ENCODE results near the gene LRCH1. TPM values are rescaled to one million over a fixed set of nuclear protein-coding genes. Genes with fewer than 3 reads are reported as not detected.
A peak's percentile ranks its signal among the peaks of the same experiment; 100 is the strongest.

Gene LRCH1
- total RNA-seq, 2 experiments from 2014 or later = 15.5 to 17.1 TPM

DNA sequence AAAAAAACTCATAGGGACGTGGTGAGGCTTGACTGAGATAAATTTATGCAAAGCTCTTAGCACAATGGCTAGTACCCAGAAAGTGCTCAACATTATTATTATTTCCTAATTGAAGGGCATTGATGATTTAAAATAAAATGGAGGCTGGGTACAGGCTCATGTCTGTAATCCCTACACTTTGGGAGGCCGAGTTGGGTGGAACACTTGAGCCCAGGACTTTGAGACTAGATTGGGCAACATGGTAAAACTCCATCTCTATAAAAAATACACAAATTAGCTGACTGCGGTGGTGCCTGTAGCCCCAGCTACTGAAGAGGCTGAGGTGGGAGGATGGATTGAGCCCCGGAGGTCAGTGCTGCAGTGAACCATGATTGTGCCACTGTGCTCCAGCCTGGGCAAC lies 49.6 kb downstream of the LRCH1 start:
- no peak for ATAC-seq

GRCh38 chr13:46603165-46603603 lies 50.2 kb downstream of the LRCH1 start:
- no peak overlapping the region for H3K27ac Mint-ChIP-seq

More for the DNA sequence above, 49.6 kb downstream of the LRCH1 start:
- no peak for DNase-seq
- Mint-ChIP-seq H3K27me3 (no peaks in the 10 kb centered on the region), H3K4me1 (ENCODE audit: low read depth) (peaks cover 81% of the 10 kb centered on the region), H3K9me3 (no peaks in the 10 kb centered on the region), H3K27ac (no peak overlapping the region), H3K4me3 (no peak overlapping the region), H3K36me3 (ENCODE audit: low read depth) (peaks cover 6% of the 10 kb centered on the region)
- CTCF ChIA-PET = interaction anchor here (1.0 to 2.8 kb wide), 6 partner anchors 11 to 67 kb away, joined by 4 to 16 read pairs (median 6); no protein-coding TSS in a partner anchor
- POLR2A ChIA-PET = interaction anchor here (0.7 to 1.5 kb wide), 3 partner anchors 9 to 43 kb away, joined by 3 read pairs; no protein-coding TSS in a partner anchor
- intact Hi-C loops (cut with micrococcal nuclease) = no loop called here
- TF ChIP-seq CTCF (IDR thresholded peaks at IDR 0.05) = no peak

GRCh38 chr13:46604226-46604990 lies 51.4 kb downstream of the LRCH1 start:
- no peak for TF ChIP-seq CTCF (IDR thresholded peaks at IDR 0.05)
- Mint-ChIP-seq H3K9me3 (no peaks in the 10 kb centered on the region), H3K27me3 (no peaks in the 10 kb centered on the region), H3K4me1 (ENCODE audit: low read depth) (peaks cover 75% of the 10 kb centered on the region), H3K36me3 (ENCODE audit: low read depth) (peaks cover 2% of the 10 kb centered on the region), H3K4me3 (no peak overlapping the region), H3K27ac (no peak overlapping the region)
- DNase-seq = no peak
- intact Hi-C loops (cut with micrococcal nuclease) = no loop called here
- CTCF ChIA-PET = interaction anchor here (1.6 kb wide), 1 partner anchor 52 kb away, joined by 7 read pairs; no protein-coding TSS in a partner anchor
- POLR2A ChIA-PET = no interaction called here
- no peak for ATAC-seq

More at GRCh38 chr13:46603165-46603603, 50.2 kb downstream of the LRCH1 start:
- no peak overlapping the region for H3K4me3 Mint-ChIP-seq
- no peaks in the 10 kb centered on the region for H3K9me3 Mint-ChIP-seq
- no peaks in the 10 kb centered on the region for H3K27me3 Mint-ChIP-seq
- no peak for TF ChIP-seq CTCF (IDR thresholded peaks at IDR 0.05)
- CTCF ChIA-PET = interaction anchor here (1.5 to 1.9 kb wide), 4 partner anchors 12 to 66 kb away, joined by 5 to 7 read pairs (median 6); no protein-coding TSS in a partner anchor
- H3K4me1 Mint-ChIP-seq (ENCODE audit: low read depth) = peaks cover 81% of the 10 kb centered on the region
- POLR2A ChIA-PET = interaction anchor here (0.7 kb wide), 1 partner anchor 44 kb away, joined by 3 read pairs; no protein-coding TSS in a partner anchor
- intact Hi-C loops (cut with micrococcal nuclease) = no loop called here
- ATAC-seq (no peak), DNase-seq (no peak)
- H3K36me3 Mint-ChIP-seq (ENCODE audit: low read depth) = peaks cover 8% of the 10 kb centered on the region

DNA sequence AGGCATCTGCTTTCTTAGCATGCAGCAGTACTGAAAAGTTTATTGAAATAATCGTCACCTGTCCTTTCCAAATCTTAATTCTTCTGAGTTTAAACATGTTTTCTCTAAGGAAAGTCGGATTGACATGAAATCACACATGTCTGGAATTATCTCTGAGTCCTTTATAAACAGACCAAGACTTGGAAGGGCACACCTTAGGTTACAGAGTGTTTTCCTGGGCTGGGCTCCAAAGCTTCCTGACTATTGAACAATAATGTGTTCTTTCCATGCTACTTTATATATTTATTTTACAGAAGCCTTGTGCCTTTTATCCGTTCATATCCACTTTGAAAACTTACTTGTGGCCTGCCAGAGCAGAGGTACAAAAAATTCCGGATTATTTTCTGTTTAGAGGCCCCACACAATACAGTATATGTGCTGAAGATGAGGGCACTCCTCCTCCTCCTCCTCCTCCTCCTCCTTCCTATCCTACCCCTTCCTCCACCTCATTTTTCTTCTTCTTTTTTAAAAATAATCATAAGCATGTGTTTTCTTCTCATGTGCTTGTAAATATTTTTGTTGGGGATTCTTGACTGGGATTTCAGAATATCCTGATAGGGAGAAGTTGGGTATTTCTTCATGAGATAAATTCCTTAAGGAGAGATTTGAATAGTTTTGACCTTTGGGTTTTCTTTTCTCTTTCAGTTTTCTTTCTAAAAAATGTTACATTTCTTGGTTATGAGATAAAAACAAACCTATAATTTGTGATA lies 52.3 kb downstream of the LRCH1 start:
- ChIA-PET CTCF (interaction anchor here (1.0 kb wide), 1 partner anchor 53 kb away, joined by 3 read pairs; no protein-coding TSS in a partner anchor), POLR2A (no interaction called here)
- peaks cover 75% of the 10 kb centered on the region for H3K4me1 Mint-ChIP-seq (ENCODE audit: low read depth)
- H3K27me3 Mint-ChIP-seq = no peaks in the 10 kb centered on the region
- no peak overlapping the region for H3K4me3 Mint-ChIP-seq
- intact Hi-C loops (cut with micrococcal nuclease) = loop anchor here (5.0 kb wide), 1 partner anchor 42 kb away; no protein-coding TSS in a partner anchor
- no peaks in the 10 kb centered on the region for H3K9me3 Mint-ChIP-seq
- H3K27ac Mint-ChIP-seq = peak overlapping the region; percentile 59
- H3K36me3 Mint-ChIP-seq (ENCODE audit: low read depth) = peaks cover 2% of the 10 kb centered on the region
- no peak for TF ChIP-seq CTCF (IDR thresholded peaks at IDR 0.05)
- no peak for ATAC-seq
- no peak for DNase-seq

All from activated CD8-positive, alpha-beta T cell treated with anti-CD3 and anti-CD28 coated beads for 36 hours (primary cell).